ENCODE results near the gene UPF3B.
"Not testable (repeated sequence)": the region's sequence is repeated elsewhere in the genome, so short reads cannot be mapped to it uniquely, and the experiment has no call there.

UPF3B gene, protein sequence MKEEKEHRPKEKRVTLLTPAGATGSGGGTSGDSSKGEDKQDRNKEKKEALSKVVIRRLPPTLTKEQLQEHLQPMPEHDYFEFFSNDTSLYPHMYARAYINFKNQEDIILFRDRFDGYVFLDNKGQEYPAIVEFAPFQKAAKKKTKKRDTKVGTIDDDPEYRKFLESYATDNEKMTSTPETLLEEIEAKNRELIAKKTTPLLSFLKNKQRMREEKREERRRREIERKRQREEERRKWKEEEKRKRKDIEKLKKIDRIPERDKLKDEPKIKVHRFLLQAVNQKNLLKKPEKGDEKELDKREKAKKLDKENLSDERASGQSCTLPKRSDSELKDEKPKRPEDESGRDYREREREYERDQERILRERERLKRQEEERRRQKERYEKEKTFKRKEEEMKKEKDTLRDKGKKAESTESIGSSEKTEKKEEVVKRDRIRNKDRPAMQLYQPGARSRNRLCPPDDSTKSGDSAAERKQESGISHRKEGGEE

DNA sequence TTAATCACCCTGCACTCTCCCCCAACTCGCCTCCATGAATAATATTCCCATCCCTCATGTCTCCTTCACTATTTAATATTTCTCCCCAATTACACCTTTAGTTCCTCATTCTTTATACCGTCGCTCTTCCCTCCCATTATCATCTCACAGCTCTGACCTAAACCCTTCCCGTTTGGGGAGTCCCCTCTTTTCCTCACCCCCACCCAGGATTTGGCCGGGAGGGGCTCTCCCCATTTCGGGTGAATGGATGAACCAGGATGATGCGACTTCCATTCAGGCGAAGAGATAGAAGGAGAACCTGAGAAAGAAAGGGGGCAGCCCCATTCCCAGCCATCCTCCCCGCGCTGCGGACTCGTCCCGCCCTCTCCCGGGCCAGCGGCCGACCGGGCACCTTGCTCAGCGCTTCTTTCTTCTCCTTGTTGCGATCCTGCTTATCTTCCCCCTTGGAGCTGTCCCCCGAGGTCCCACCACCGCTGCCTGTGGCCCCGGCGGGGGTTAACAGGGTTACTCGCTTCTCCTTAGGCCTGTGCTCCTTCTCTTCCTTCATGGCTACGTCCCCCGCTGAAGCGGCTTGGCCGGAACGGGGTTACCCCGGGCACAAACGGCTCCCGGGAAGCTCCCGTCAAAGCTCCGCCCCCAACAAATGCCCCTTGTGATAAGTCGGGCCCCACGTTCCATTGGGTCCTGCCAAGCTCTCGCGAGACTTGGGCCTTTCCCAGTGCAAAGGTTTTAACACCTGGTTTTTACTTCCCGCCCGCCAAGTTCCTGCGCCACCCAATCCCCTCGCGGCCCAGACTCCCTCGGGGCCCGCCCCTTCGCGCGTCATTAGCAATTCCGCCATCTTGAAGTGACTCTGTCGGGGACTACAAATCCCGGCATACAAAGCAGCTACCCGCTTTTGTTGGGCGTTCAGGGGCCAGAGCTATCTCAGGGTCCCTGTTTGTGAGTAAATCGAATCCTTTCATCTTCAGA lies at the start of gene UPF3B:
Gene UPF3B (minus strand): TSS at position 582 of the 972 bp plus-strand sequence. CDS start 35 bp downstream, at position 547.
- in situ Hi-C loops (cut with HindIII; ENCODE audit: low sequenced_read_pairs) = no loop called here
- TF ChIP-seq, protein P1, sequence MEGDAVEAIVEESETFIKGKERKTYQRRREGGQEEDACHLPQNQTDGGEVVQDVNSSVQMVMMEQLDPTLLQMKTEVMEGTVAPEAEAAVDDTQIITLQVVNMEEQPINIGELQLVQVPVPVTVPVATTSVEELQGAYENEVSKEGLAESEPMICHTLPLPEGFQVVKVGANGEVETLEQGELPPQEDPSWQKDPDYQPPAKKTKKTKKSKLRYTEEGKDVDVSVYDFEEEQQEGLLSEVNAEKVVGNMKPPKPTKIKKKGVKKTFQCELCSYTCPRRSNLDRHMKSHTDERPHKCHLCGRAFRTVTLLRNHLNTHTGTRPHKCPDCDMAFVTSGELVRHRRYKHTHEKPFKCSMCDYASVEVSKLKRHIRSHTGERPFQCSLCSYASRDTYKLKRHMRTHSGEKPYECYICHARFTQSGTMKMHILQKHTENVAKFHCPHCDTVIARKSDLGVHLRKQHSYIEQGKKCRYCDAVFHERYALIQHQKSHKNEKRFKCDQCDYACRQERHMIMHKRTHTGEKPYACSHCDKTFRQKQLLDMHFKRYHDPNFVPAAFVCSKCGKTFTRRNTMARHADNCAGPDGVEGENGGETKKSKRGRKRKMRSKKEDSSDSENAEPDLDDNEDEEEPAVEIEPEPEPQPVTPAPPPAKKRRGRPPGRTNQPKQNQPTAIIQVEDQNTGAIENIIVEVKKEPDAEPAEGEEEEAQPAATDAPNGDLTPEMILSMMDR (IDR thresholded peaks at IDR 0.05; ENCODE audit: low read depth, low read length) = no peak
- DNase-seq (ENCODE audit: low read depth, low spot score) = peak; percentile 99
- peak within 1 kb of the TSS; percentile 76 for H3K4me3 ChIP-seq (ENCODE audit: low read depth, low read length)

DNA sequence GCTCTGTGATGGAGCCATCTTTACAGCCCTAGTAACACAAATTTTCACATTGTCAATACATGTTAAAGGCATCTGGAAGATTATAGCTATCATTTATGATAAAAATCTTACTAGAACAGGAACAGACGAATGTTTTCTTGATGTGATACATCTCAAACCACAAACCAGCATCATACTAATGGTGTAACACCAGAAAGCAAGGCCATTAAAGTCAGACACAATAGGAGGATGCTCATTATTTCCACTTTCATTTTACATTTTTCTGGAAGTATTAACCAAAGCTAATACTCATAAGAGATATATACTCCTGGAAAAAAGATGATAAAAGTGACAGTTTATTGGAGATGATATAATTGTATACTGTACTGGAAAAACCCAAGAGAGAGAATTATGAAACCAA lies 48.2 kb upstream of the UPF3B start:
- TF ChIP-seq, protein P1 (IDR thresholded peaks at IDR 0.05; ENCODE audit: low read depth, low read length) = no peak

DNA sequence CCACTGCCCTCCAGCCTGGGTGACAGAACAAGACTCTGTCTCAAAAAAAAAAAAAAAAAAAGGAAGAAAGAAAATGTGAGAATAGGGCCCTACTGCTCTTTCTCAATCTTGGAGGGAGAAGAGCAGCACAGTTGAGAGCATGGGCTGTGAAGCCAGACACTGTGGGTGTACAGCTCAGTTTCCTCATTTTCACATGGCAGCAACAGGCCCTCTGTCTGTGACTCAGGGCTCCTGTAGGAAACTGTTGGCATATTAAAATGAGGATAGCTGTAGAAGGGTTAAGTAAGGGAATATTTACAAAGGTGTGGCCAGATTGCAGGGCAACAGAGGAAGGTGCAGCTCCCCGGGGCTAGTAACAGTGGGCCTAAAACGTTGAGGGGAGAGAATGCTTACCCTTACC lies 46.4 kb upstream of the UPF3B start:
- no peak for DNase-seq (ENCODE audit: low read depth, low spot score)
- no peak overlapping the region for H3K4me3 ChIP-seq (ENCODE audit: low read depth, low read length)
- TF ChIP-seq, protein P1 (IDR thresholded peaks at IDR 0.05; ENCODE audit: low read depth, low read length) = no peak
- in situ Hi-C loops (cut with HindIII; ENCODE audit: low sequenced_read_pairs) = no loop called here

More for the DNA sequence above, 48.2 kb upstream of the UPF3B start:
- no peak overlapping the region for H3K4me3 ChIP-seq (ENCODE audit: low read depth, low read length)
- no peak for DNase-seq (ENCODE audit: low read depth, low spot score)
- in situ Hi-C loops (cut with HindIII; ENCODE audit: low sequenced_read_pairs) = no loop called here

DNA sequence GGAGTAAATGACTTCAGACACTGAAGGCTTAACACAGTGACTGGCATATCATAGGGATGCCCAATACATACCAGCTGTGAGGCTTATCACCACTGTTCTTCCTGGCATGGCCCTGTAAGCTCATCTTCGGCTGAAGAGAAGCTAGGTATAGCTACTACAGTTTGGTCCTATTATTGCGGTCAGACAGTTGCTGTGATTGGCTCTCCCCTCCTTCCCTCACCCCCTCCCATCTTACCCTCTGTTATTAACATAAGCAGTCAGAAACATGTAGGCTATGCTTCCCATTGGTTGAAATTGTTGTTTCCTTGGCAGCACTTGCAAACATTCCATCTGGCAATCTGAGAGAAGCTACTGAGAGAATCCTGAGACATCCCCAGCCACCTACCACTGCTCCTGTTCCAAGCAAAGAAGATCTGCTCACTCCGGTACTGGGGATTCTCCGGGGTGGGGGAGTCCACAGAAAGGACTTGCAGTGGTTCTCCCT lies 43.1 kb upstream of the UPF3B start, which contains the start of gene AKAP14:
Gene AKAP14 (plus strand): TSS at position 51 of the 484 bp plus-strand sequence. CDS start 7,331 bp downstream, outside the sequence.
- no peak for DNase-seq (ENCODE audit: low read depth, low spot score)
- no peak within 1 kb of the TSS for H3K4me3 ChIP-seq (ENCODE audit: low read depth, low read length)
- TF ChIP-seq, protein P1 (IDR thresholded peaks at IDR 0.05; ENCODE audit: low read depth, low read length) = no peak
- in situ Hi-C loops (cut with HindIII; ENCODE audit: low sequenced_read_pairs) = no loop called here

DNA sequence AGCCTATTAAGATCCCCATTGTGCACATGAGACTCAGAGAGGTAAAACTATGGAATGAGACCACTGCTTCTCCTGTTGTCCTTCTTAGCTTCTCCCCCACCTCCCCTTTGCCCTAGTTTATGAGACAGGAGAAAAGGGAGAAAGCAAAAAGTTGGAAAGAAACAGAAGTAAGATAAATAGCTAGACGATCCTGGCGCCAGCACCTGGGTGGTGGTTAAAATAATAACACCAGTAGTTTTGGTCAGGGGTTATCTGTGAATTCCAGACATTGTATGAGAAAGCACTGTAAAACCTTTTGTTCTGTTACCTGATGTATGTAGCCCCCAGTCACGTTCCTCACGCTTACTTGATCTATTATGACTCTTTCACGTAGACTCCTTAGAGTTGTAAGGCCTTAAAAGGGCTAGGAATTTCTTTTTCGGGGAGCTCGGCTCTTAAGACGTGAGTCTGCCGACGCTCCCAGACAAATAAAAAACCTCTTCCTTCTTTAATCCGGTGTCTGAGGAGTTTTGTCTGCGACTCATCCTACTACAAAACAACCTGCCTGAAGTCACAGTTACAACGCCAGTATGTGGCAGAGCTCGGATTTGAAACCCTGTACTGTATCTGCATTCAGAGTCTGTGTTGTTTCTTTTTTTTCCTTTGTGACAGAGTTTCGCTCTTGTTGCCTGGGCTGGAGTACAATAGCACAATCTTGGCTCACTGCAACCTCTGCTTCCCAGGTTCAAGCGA lies 39.4 kb upstream of the UPF3B start:
- DNase-seq (ENCODE audit: low read depth, low spot score); in situ Hi-C loops (cut with HindIII; ENCODE audit: low sequenced_read_pairs); H3K4me3 ChIP-seq (ENCODE audit: low read depth, low read length): not testable (repeated sequence)

DNA sequence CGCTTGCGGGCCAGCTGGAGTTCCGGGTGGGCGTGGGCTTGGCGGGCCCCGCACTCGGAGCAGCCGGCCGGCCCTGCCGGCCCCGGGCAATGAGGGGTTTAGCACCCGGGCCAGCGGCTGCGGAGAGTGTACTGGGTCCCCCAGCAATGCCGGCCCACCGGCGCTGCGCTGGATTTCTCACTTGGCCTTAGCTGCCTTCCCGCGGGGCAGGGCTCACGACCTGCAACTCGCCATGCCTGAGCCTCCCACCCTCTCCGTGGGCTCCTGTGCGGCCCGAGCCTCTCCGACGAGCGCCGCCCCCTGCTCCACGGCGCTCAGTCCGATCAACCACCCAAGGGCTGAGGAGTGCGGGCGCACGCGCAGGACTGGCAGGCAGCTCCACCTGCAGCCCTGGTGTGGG lies 37.9 kb upstream of the UPF3B start:
- H3K4me3 ChIP-seq (ENCODE audit: low read depth, low read length); DNase-seq (ENCODE audit: low read depth, low spot score); in situ Hi-C loops (cut with HindIII; ENCODE audit: low sequenced_read_pairs): not testable (repeated sequence)

Measured in astrocyte of the spinal cord (primary cell).